B cell (primary cell): Measurements from ENCODE around the gene STARD3.

Source experiments
- EZH2 ChIP-seq: IDR thresholded peaks from 2 replicates; pipeline ENCODE4 v1.6.1; 2012; ENCODE audit warnings: borderline replicate concordance, low read depth, mild to moderate bottlenecking, moderate library complexity, low read length; ENCODE audit not compliant: insufficient read depth, poor library complexity, severe bottlenecking
- TF ChIP-seq, protein P1 (sequence below): fragments of 200-600 bp; IDR thresholded peaks from one replicate; pipeline ENCODE4 v1.8.0; 2022; ENCODE audit warnings: antibody characterized with exemption, mild to moderate bottlenecking

DNA sequence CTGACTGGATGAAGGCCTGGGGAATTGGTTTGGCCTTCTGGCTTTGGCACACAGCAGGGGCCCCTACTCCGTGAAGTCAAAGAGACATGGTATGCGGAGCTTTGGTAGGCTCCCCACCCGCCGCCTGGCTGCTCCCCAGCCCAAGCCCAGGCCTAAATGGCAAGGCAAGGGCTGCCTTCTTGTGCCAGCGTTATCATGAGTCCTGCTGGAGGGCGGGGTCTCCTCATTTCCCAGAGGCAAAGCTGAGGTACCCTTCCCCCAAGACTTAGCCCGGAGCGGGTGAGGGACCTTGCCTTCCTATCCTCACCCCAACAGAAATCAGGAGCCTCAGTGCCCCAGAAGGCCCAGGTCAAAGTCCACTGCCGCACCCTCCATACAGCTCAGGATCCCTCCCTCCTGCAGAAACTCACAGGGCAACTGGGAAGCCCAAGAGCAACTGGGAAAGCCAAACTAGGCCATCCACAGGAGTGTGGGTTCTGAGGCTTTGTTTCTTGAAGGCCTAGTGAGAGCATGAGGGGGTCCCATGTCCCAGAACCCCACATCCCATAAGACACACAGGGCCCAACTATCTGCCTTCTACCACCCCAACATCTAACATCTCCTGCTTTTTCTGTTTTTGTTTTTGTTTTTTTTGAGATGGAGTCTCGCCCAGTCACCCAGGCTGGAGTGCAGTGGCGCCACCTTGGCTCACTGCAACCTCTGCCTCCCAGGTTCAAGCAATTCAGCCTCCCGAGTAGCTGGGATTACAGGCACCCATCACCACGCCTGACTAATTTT, 41.6 kb downstream of the STARD3 start:
- TF ChIP-seq, protein P1, sequence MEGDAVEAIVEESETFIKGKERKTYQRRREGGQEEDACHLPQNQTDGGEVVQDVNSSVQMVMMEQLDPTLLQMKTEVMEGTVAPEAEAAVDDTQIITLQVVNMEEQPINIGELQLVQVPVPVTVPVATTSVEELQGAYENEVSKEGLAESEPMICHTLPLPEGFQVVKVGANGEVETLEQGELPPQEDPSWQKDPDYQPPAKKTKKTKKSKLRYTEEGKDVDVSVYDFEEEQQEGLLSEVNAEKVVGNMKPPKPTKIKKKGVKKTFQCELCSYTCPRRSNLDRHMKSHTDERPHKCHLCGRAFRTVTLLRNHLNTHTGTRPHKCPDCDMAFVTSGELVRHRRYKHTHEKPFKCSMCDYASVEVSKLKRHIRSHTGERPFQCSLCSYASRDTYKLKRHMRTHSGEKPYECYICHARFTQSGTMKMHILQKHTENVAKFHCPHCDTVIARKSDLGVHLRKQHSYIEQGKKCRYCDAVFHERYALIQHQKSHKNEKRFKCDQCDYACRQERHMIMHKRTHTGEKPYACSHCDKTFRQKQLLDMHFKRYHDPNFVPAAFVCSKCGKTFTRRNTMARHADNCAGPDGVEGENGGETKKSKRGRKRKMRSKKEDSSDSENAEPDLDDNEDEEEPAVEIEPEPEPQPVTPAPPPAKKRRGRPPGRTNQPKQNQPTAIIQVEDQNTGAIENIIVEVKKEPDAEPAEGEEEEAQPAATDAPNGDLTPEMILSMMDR = no peak
- no peak for TF ChIP-seq EZH2
